ENCODE measurements around the gene SPATA2. TPM values are rescaled to one million over a fixed set of nuclear protein-coding genes. Genes with fewer than 3 reads are reported as not detected.

Gene SPATA2
- total and polyA plus RNA-seq, 12 donors, result 2.8 to 9.3 (median 6.1) TPM

- H3K9me3 ChIP-seq (replicated peaks in 1 of 3), result no peaks in the 10 kb centered on the region
- intact Hi-C loops (cut with DNase I), result no loop called here
- DNase-seq, result peak in 3 of 7 donors; percentile 51 to 64 (median 60)
- no peak overlapping the region for H3K27ac ChIP-seq
- WGBS, 4 donors, result 30 to 44% (median 43%) methylated on average over 6 to 11 of the region's 11 CpGs
- no peak for TF ChIP-seq CTCF (IDR thresholded peaks at IDR 0.05)
- TF ChIP-seq POLR2A (IDR thresholded peaks at IDR 0.05), result no peak
- H3K27me3 ChIP-seq, result no peaks in the 10 kb centered on the region
- H3K4me3 ChIP-seq, result no peak overlapping the region
- H3K4me1 ChIP-seq (replicated peaks in 1 of 2), result peaks cover 0 to 49% of the 10 kb centered on the region in 2 donors
- H3K36me3 ChIP-seq (replicated peaks in 1 of 2), result peaks cover 0 to 7% of the 10 kb centered on the region in 2 donors
These were observed 22.5 kb downstream of the SPATA2 start for GRCh38 chr20:49892817-49893216.

- H3K4me1 ChIP-seq (replicated peaks in 1 of 2), result peaks cover 0 to 49% of the 10 kb centered on the region in 2 donors
- no peak for DNase-seq
- no peaks in the 10 kb centered on the region for H3K9me3 ChIP-seq (replicated peaks in 1 of 3)
- H3K27me3 ChIP-seq, result no peaks in the 10 kb centered on the region
- H3K4me3 ChIP-seq, result no peak overlapping the region
- no peak overlapping the region for H3K27ac ChIP-seq
- intact Hi-C loops (cut with DNase I), result no loop called here
- TF ChIP-seq POLR2A (IDR thresholded peaks at IDR 0.05) (no peak), CTCF (IDR thresholded peaks at IDR 0.05) (no peak)
- 62 to 93% (median 69%) methylated on average over 3 to 9 of the region's 9 CpGs for WGBS, 4 donors
- H3K36me3 ChIP-seq (replicated peaks in 1 of 2), result peaks cover 0 to 7% of the 10 kb centered on the region in 2 donors
These were observed 23.1 kb downstream of the SPATA2 start for GRCh38 chr20:49892260-49892659.

- intact Hi-C loops (cut with DNase I), result no loop called here
These were observed 23.7 kb downstream of the SPATA2 start for GRCh38 chr20:49891476-49892110.

More at GRCh38 chr20:49891476-49892110, 23.7 kb downstream of the SPATA2 start:
- Histone ChIP-seq H3K9me3 (replicated peaks in 1 of 3) (no peaks in the 10 kb centered on the region), H3K36me3 (replicated peaks in 1 of 2) (peaks cover 0 to 11% of the 10 kb centered on the region in 2 donors), H3K27me3 (no peaks in the 10 kb centered on the region), H3K27ac (no peak overlapping the region), H3K4me3 (no peak overlapping the region), H3K4me1 (replicated peaks in 1 of 2) (peaks cover 0 to 49% of the 10 kb centered on the region in 2 donors)
- peak in 1 of 7 donors; percentile 42 for DNase-seq
- TF ChIP-seq POLR2A (IDR thresholded peaks at IDR 0.05), result no peak
- TF ChIP-seq CTCF (IDR thresholded peaks at IDR 0.05), result no peak
- 86 to 92% (median 89%) methylated on average over 12 to 13 of the region's 13 CpGs for WGBS, 4 donors

Measured in adrenal gland (tissue), 12 donors.